ENCODE data around the gene GUCY2D.
"Not testable (repeated sequence)": the region's sequence is repeated elsewhere in the genome, so short reads cannot be mapped to it uniquely, and the experiment has no call there.

Gene GUCY2D

DNA sequence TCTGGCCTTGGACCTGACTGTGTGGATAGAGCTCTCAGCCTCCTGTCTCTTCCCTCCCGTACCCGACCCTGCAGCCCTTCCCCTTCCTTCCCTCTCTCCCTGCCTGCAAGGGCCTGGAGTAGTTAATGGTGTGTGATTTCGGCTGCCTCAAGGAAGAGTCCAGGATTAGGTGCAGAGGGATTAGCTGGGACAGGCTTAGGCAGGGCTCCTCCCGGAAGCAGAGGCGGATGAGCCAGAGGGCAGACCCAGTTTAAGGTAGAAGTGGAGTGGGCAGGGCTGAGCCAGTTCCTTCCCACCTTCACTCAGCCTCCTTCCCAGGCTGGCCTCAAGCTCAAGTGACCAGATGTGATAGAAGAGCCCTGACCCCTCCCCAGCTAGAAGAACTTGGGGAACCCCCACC is 16.8 kb downstream of the GUCY2D start:
- no peak for DNase-seq

DNA sequence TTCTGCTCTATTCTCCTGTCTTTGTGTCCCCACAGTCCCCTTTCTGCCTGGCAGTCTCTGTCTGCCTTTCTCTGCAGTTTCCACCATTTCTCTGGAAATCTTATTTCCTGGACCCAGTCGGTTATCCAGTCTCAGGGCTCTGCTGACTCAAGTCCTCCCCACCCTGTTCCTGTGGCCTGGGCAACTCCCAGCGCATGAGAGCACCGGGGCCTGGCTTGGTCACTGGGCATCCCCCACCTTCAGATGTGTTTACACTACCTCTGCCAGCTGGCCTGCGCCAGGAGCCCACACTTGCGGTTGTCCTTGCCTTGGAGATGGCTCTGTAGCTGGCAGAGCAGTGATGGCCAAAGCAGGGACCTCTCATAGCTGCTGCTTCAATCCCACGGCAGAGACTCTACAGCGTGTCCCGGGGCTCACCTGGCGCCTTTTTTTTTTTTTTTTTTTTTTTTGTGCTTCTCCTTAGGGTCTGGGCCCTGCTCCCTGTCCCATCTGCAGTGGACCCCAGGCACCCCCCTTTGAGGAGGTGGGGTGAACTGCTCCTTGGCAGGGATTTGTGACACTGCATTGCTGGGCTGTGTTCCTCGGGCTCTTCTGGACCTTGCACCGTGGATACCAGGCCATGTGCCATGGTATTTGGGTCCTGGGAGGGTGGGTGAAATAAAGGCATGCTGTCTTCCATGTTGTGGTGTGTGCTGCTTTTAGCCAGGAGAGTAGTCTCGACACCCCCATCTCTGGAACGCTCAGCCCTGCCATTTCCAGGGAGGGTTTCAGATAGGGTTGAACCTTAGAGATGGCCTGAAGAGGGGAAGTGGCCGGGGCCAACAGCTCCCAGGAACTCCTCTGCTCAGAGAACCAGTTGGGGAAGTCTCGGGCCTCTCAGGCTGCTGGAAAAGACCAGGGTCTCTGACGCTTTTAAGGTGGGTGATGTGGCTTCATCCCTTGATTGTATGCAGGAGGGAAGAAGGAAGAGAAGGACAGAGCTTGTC is 17.5 kb downstream of the GUCY2D start:
- DNase-seq, result no peak

DNA sequence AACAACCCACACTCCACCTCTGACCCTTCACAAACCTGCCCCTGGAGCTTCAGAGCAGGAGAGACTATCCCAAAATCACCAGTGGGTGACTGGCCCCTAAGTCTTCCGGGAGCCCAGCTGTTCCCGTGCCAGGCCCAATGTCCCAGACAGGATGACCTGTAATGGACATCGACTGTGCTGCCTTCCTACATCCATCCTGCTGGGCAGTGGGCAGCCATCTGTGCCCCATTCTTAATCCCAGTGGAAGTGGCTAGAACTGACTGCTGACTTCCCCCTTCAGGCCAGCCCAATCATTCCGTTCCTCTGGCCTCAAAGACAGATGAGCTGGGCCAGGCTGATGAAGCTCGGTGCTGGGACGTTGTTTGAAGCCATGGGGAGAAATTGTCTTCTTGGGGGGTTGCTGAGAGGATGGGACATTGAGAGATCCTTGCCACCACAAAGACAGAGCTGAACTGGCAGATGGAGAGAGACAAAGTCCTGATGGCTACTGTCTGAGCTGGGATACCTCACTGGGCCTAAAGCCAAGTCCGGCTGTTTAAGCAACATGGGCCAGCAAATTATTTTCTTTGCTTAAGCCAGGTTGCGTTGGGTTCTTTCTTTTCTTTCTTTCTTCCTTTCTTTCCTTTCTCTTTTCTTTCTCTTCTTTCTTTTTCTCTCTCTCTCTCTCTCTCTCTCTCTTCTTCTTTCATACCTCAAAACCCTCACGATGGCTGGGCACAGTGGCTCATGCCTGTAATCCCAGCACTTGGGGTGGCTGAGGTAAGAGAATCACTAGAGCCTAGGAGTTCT is 18.6 kb downstream of the GUCY2D start:
- no peak for DNase-seq

DNA sequence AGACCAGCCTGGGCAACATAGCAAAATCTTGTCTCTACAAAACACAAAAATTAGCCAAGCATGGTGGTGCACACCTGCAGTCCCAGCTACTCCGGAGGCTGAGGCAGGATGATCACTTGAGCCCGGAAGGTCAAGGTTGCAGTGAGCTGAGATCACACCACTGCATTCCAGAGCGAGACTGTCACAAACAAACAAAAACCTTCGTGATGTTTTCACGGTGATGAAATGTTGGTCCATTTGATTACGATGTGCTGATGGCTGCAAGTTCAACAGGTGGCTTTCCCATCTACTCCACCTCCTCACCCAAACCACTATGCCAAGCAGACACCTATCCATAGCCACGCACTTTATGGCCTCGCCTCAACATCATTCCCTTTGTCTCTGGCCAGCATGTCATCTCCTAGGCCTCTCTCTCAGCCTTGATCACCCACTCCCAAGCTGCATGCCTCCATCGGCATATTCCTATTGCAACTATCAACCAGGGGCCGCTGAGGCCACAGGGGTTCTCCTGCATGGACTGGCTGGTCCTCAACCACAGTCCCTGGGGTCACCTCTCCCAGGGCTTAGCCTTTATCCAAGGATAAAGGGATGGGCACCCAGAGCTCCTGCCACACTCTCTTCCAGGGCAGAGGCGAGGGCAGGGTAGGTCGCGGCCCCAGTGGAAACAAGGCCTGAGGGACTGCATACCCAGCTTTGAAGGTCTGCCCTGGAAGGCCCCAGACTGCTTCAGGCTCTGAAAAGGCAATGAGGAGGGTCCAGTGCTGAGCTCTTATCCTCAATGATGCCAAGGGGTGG is 19.3 kb downstream of the GUCY2D start:
- no peak for DNase-seq

DNA sequence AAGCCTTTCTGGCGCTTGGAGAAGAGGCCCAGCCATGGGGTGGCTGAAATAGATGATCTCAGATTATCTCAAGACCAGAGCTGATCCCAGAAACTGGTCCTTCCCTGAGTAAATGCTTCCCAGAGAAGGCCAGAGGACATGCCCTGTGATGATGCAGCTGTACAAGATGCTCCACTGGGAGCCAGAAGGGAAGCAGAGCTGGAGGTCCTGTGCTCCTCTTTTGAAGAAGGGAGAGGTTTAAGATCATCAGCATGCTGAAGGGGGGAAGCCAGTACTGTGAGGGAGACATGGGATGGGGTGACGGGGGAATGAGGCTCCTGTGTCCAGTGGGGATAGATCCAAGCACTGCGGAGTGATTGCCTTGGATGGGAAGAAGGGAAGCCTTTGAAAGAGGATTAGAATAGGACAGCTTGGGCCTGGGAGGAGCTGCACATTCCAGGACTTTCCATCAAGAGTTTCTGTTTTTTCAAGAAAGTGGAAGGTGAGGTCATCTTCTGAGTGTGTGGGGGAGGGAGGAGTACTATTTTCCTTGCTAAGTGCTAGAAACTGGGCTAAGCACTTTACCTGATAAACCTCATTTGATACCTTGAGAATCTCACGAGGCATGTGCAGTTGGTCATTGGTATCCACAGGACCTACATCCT is 20.1 kb downstream of the GUCY2D start:
- DNase-seq, result no peak

DNA sequence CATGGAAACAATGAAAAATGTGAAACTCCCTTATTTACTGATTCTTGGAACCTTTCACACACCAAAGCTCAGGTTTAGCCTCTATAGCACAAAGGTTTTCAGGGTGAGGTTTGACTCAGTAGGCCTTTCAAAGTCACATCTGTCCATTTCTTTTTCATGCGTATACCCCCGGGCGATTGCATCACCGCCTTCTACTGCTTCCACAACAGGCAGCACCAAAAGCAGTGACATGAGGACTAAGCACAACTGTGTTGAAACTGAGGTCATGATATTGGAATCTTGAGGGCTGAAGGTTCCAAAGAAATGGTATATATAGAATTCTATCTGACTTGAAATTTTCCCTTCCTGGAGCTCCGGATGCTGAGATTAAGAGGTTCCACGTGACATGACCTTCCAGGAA is 21.7 kb downstream of the GUCY2D start:
- DNase-seq, result not testable (repeated sequence)

DNA sequence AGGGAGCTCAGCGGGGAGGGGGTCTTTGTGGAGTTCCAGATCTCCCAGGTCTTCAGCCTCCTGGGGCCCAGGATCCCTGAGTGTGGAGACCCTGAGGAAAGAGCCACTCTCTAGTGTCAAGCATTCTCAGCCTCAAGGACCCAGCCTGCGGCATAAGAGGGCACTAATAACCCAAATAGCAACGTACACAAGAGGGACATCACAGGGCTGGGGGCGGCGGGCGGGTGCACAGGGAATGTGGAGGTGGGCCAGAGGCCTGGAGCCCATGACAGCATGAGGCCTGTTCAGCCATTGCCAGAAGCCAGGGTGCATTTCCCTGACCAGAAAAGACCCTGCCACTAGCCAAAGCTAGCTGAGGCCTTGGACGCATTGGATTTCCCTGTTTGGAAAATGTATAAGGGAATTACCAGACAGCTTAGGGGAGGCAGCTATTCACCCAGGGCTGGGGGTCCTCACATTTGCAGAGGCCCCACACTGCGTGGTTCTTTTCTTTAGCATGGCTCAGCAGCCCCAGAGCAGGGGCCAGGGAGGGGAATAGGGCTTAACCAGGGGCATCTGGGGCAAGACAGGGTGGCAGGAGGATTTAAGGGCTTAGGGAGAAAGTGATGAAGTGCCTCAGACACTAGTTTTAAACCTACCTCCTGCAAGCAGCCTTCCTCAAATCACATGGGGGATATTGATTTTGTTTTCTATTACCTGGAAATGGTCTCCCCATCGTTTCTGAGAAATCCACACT is 22.9 kb downstream of the GUCY2D start:
- DNase-seq, result no peak

DNA sequence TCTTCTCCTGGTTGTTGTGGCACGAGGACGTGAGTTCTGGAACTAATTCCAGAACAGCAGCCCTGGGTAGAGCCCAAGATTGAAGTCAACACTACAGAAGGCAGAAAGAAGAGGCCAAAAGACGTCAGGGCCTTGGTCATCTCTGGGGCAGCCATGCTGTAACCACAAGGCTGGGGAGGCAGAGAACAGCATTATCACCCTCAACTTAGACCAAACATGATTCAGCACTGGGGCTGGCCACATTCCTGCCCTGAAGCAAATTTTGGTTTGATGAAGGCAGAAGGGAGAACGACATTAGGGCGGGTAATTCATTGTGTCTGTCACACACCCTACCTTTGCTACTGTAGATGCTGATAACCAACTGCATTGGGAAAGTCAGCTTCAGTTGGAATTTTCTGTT is 26.7 kb downstream of the GUCY2D start:
- DNase-seq, result no peak

DNA sequence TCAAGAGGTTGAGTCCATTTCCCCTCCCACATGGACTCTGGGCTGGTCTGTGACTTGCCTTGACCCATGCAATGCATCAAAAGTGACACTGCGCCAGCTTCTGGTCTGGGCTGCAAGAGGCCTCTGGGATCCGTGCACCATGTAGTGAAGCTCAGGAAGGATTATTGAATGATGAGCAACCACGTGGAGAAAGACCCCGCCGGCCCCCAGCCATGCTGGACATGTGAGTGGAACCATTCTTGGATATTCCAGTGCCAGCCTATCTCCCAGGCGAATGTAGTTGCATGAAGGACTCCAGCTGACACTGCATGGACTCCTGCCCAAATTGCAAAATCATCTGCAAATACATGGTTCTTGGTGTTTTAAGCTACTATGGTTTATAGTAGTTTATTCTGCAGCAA is 28.8 kb downstream of the GUCY2D start:
- DNase-seq, result no peak

DNA sequence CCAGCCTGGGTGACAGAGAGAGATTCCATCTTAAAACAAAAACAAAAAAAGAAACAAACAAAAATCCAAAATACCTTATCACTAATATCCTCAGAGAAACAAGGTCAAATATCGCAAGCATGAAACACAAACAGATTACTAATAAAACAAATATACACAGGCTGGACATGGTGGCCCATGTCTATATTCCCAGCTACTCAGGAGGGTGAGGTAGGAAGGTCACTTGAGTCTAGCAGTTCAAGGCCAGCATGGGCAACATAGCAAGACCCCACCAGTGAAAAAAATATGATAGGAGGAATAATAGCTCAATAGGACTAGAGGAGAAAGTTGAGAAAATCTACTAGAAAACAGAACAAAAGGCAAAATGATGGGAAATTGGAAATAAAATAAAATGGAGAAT is 29.5 kb downstream of the GUCY2D start:
- DNase-seq, result no peak

DNA sequence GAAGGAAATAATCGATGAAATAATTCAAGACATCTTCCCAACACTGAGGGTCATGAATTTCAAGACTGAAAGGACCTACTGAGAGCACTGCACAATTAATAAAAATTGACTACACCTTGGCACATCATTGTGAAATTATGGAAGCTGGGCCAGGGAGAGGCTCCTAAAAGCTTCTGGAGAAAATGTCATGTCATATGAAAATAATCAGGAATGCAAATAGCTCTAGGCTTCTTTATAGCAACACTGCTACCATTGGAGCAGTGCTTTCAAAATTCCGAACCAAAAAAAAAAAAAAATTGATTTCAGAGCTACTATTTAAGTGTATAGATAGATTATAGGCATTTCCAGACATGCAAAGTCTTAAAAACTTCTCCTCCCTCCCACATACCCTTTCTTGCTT is 30.0 kb downstream of the GUCY2D start:
- no peak for DNase-seq

DNA sequence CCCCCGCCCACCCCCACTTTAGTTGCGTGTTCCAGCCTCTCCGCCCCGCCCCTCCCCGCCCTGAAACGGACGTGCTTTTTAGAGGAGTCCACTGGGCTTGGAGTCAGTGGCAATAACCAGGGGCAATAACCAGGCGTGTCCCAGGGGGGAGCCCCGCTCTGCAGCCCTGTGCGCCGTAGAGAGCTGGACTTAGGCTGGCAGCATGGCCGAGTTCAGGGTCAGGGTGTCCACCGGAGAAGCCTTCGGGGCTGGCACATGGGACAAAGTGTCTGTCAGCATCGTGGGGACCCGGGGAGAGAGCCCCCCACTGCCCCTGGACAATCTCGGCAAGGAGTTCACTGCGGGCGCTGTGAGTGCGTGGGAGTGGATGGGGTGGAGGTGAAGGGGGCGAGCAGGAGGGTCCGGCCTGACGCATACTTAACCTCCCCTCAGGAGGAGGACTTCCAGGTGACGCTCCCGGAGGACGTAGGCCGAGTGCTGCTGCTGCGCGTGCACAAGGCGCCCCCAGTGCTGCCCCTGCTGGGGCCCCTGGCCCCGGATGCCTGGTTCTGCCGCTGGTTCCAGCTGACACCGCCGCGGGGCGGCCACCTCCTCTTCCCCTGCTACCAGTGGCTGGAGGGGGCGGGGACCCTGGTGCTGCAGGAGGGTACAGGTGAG is 36.7 kb downstream of the GUCY2D start, which contains the start of gene ALOX15B:
Gene ALOX15B (plus strand): TSS at position 106 of the 657 bp plus-strand sequence. CDS start 97 bp downstream, at position 203.
- DNase-seq, result no peak

DNA sequence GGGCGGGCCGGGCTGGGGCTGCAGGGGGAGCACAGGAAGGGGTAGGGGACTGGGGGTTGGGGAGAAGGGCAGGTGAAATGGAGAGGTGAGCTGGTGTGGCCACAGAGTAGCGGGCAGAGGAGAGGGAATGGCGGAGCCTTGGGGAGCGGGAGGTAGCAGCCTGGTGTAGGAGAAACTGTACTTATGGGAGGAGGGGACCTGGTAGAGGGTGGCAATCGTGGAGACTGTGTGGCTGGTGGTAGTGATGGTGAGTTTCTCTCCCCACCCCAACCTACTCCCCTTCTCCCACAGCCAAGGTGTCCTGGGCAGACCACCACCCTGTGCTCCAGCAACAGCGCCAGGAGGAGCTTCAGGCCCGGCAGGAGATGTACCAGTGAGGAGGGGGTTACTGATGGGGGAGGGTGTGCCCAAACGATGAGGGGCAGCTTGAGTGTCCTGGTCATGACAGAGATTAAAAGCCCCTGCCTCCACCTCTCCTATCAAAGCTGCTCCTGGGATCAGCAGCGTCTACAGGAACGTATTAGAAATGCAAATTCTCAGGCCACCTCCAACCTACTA is 37.3 kb downstream of the GUCY2D start:
- DNase-seq, result no peak

DNA sequence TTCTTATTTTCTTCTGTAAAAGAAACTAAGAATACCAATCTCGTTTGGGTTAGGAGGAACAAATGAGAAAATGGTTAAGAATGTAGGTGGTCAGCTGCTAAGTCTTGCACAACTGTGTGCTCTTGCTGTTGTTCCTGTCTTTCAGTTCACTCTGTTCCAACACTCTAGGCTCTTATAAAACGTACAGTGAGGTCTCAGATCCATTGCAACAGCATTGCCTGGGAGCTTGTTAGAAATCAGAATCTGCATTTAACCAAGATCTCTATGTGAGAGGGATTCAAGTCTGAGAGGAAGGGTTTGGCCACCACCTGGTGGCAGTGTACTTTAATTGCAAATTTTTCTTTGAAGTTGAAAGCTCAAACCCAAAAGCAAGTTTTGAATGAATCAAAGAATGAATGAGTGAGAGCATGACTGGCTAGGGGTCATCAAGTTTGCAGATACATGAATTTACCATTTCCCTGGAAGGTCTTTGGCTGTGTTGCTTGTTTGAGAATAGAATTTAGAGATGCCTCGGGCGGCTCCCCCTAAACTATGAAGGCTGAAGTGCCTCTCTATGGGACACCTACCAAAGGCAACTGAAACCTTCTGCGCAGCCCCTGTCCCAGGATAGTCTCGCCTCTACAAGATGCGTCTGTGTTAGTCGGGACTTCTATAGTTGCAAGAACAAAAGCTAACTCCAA is 39.0 kb downstream of the GUCY2D start:
- DNase-seq, result no peak

DNA sequence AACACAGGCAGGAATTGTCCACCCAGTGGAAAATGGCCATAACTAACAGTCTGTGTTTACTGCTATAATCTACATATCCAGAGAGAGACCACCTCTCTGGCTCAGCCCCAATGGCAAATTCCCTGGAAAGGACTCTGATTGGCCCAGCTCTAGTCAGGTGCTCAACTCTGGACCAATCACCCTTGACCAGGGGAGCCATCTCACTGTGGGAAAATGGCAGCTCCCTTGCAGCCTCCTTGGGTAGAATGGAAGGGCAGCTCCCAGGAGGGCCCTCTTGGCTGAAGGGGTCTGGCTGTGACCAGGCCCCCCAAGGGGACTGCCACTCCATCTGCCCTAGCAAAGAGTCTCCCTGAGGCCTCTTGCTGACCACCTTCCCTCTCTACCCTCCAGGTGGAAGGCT is 39.6 kb downstream of the GUCY2D start:
- no peak for DNase-seq

DNA sequence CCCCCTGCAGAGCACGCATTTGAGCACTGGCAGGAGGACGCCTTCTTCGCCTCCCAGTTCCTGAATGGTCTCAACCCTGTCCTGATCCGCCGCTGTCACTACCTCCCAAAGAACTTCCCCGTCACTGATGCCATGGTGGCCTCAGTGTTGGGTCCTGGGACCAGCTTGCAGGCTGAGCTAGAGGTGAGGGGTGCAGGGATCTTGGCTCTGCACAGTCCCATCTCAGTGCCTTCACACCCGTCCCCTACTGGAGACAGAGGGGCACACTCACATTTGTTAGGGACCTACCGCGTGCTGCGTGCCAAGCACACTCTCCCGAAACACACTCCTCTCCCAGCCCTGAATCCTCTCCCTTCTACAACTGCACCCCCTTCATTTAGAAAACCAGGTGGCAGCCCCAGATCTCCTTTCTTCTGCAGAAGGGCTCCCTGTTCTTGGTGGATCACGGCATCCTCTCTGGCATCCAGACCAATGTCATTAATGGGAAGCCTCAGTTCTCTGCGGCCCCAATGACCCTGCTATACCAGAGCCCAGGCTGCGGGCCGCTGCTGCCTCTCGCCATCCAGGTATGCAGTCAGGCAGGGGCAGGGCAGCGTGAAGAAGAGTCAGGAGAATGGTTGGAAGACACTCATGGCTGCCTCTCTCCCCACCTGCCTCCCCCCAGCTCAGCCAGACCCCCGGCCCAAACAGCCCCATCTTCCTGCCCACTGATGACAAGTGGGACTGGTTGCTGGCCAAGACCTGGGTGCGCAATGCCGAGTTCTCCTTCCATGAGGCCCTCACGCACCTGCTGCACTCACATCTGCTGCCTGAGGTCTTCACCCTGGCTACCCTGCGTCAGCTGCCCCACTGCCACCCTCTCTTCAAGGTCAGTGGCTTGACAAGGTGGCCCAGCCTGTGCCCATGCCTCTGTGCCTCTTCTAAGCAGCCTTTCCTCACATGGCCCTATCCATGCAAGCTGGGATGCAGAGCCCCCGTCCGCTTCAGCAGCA is 42.7 kb downstream of the GUCY2D start:
- no peak for DNase-seq

DNA sequence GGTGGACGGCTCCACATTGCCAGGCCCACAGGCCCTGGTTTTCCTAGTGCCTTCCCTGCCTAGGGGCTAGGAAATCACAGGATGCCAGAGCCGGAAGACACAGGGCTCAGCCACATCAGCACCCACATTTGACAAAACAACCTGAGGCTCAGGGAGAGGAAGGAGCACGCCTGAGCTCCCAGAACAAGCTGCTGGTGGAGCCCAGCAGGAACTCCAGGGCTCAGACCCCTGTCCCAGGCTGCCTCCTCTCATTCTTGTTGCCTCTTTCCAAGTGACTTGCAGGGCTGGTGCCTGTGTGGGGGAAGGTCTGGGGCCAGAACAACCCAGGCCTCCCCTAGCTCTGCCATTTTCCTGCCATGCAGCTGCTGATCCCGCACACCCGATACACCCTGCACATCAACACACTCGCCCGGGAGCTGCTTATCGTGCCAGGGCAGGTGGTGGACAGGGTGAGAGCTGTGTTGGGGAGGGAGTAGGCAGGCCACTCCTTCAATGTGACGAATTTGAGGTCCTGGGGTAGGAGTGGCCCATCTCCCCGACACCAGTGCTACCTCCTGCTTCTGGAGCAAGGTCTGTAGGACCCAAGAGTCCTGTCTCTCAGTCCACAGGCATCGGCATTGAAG is 44.0 kb downstream of the GUCY2D start:
- no peak for DNase-seq
